DMS153 treated with DMSO at 0.1 percent for 48 hours (cell line): ENCODE data around the gene KEL.

ENCODE experiments used
- DNase-seq: peaks from one replicate; lab custom pipeline; 2025; ENCODE audit not compliant: unreplicated experiment; lab: John Stamatoyannopoulos, UW

KEL gene

GRCh38 chr7:142961595-142961972, 579 bp downstream of the KEL start:
- DNase-seq, result no peak

- DNase-seq, result no peak
Observed at GRCh38 chr7:142960955-142961512, 1.1 kb downstream of the KEL start.

GRCh38 chr7:142959202-142959601, 3.0 kb downstream of the KEL start:
- no peak for DNase-seq

GRCh38 chr7:142957723-142958122, 4.4 kb downstream of the KEL start:
- no peak for DNase-seq

DNA sequence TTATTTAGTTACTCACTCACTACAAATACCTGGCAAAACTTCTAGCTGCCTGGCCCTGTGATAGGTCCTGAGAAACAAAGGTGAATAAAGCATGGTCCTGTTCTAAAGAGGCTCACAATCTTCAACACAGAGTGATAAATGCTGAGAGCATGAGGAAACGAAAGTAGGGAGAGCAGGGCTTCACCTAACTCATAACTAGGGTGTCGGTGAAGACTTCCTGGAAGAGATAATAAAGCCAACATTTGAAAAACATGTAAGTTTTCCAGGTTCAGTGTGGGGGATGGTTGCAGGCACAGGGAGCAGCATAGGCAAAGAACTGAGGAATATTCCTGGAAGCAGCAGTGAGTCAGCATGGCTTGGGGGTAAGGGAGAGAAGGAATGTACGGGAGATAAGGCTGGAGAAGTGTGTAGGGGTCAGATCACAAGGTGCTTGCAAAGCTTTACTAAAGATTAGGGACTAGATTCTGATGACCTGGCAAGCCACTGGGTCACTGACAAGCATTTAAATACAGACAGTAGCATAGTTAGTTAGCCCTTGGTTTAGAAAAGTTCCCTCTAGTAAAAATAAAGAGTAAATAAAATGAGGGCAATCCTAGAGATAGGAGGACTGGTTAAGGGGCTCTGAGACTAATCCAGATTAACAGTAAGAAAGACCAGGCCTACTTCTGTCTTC, 5.1 kb downstream of the KEL start:
- DNase-seq, result no peak

GRCh38 chr7:142954680-142955268, 7.4 kb downstream of the KEL start:
- no peak for DNase-seq

DNA sequence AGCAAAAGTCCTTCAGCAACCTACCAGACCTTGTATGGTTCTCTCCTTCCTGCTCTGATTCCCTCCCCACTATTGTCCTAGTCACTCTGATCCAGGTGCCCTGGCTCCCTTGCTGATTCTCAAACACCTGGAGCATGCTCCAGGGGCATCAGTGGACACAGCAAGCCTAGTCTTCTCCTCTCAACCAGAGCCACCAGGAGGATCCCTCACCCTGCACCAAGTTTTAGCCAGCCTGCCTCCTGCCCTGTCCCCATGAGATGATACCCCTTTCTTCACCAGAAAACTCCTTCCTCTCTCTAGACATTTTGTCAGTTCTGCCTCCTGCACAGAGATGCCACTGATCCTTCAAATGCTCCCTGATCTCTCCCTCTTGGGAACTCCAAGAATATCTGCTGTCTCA, 11.9 kb downstream of the KEL start:
- no peak for DNase-seq

GRCh38 chr7:142948603-142949002, 13.6 kb downstream of the KEL start:
- no peak for DNase-seq

DNA sequence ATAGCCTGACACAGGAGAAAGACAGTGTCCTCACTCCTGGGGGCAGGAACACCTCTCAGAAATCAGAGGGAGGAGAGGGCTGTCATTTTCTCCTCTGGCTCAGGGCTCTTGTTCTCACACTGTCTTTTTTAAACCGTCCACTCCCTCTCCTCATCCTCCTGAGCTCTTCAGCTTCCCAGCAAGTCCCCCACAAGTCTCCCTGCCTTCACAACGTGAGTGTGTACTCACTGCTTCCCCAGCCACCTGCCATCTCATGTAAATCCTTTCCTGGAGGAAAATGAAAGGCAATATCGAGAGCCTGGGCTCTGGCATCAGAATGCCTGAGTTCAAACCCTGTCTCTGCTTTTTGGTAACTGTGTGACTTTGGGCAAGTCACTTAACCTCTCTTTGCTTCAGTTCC, 17.2 kb downstream of the KEL start:
- DNase-seq, result no peak

DNA sequence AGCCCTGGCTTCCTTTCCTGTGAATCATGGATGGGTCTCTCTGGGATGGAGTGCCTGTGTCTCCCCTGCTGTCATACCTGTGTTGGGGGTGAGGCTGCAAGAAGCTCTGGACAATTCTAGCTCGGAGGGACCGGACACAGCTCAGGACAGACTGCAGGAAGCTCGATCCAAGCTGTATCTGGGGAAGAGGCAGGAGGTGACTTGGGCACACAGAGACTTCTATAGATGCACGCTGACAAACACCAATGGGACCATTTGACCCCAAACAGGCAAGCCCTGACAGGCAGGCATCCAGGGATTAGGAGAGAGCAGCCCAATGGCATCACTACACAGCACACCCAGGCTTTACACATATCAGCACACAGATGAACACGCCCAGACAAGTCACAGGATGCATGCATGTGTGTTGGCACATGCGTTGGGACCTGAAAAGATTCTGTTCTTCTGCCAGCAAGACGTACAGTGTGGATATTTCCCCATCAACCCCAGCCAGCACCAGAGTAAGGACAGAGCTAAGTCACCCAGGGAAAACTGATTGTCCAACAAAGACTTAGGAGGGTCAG, 18.4 kb downstream of the KEL start:
- DNase-seq, result no peak

DNA sequence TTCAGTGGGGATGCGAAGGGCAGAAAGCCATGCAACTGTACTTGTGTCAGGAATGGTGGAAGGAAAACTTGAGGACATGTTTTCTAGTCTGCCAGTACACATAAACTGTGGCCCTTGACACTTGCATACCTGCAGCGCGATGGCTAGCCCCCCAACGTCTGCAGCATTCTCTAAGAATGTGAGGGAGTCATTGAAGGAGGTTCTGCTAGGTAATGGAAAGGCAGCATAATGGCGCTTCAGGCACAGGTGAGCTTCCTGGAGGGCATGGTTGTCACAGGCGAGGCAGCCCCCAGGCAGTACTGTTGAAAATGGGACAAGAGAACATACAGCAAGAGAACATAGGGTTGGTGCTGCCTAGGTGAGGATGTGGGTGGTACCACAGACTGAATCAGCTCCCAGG, 19.4 kb downstream of the KEL start:
- DNase-seq, result no peak

DNA sequence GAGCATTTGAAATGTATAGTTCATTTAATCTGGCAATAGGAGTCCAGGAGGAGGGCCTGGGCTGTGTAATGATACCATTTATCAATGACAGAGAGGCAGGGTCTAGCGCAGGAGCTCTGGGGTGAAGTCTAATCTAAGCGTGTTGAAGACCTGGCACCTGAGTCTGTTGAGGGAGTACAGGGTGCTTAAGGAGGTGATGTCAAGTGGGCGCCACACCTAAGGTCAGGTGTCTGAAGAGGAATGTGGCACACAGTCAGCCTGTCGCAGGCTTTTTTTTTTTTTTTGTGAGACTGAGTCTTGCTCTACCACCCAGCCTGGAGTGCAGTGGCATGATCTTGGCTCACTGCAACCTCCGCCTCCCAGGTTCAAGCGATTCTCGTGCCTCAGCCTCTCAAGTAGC, 20.6 kb downstream of the KEL start:
- DNase-seq, result no peak

GRCh38 chr7:142940966-142941535, 21.1 kb downstream of the KEL start:
- DNase-seq, result no peak

GRCh38 chr7:142939226-142939910, 22.8 kb downstream of the KEL start, which contains the start of gene LLCFC1:
LLCFC1 (plus strand) TSS chr7:142939484; CDS start chr7:142939622, 138 bp downstream.
- no peak for DNase-seq

DNA sequence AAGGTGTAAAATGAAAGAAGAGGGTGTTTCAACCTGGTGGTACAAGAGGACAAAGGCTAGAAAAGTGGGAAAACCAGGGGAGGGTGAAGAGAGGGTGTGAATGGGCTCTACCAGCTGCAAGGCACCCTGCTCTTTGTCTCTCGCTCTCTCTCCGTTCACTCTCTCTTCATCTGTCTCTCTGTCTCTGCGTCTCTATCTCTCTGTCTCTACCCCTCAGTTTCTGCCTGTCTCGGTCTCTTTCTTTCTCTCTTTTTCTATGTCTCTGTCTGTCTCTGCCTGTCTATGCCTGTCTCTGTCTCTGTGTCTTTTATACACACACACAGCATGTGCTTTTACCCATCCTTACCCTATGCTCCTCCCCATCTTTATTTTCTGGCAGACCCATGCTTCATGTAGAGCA, 23.6 kb downstream of the KEL start:
- no peak for DNase-seq

- no peak for DNase-seq
Observed at GRCh38 chr7:142935941-142936565, 26.1 kb downstream of the KEL start.

- DNase-seq, result no peak
Observed at GRCh38 chr7:142934056-142934455, 28.1 kb downstream of the KEL start.

DNA sequence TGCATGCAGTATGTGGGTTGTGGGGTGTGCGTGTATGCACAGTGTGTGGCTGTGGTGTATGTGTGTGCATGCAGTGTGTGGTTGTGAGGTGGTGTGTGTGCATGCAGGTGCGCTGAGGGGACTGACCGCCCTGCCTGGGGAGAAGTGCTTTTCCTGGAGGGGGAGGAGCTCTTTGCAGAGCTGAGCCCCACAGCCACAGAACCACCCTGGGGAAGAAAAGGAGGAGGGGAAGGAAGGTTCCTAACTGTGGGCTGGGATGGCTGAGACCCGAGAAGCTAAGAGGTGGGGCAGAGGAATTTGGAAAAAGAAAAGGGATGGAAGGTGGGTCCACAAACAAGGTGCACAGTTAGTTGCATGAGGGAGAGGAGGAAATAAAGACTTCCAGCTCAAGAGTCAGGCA, 28.5 kb downstream of the KEL start, which contains the start of gene TRPV5:
TRPV5 (minus strand) TSS at position 123 of the 400 bp plus-strand sequence. CDS start 287 bp downstream, outside the sequence.
- DNase-seq, result no peak

DNA sequence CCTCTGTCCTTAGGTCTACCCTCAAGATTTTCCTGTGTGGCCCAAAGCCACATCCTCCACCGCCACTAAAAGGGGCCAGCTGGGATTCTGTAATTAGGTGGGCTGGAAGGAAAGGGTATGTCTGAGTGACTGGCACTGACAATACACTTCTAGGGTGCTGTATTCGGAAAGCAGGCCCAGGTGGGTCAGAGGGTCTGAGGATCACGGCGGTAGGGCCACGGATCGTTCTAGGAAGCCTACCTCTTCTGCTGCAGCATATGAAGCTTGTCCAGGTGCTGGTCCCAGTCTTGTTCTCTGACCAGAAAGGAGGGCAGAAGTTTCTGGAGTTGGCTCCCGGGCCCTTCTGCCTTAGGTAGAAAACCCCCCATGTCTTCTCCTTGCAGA, 29.1 kb downstream of the KEL start:
- no peak for DNase-seq

DNA sequence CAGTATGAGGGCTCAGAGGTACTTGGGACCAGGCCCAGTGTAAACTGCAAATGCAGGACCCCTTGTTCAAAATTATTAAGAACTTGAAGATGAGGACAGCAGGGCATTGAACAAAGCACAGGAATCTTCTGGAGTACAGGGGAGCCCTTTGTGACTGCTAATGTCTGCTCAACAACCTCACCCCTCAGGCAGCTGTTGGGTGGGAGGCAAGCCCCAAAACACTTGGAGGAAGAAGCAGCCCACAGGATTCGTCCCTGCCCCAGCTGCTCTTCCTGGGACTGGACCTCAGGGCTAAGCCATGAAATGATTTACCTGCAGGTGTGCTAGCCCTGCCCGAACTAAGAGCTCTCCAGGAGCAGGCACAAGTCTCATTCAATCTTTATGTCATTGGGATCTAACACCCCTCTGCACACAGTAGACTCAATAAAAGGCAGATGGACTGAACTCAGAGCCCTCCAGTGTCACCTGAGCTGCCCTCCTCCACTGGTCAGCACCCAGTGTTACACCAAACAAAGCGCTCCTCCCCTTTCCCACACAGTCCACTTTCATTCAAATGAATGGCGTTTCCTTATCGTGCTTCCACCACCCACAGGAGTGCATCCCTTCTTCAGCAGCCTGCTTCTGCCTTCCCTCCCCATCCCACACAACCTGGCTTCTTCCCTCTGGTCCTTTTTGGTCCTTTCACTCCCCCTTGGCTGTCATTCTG, 29.6 kb downstream of the KEL start:
- DNase-seq, result no peak
